ENCODE data around the gene RNPEP.

RNPEP gene

DNA sequence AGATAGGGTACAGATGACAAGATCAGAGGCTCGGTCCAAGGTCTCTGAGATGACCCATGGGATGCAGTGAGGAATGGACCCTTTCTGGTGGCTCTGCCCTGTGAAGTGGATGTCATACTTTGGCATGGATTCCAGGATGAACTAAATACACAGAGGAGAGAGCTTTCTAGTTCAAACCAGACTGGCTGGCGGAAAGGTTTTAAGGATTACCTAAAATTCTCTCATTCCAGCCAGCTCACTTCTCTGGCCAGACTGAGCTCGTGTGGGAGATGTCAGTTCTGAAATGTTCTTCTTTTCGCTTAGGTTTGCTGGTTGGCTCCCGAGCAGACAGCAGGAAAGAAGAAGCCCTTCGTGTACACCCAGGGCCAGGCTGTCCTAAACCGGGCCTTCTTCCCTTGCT, 6.2 kb downstream of the RNPEP start:
- Mint-ChIP-seq H3K27ac (no peak overlapping the region), H3K9me3 (no peaks in the 10 kb centered on the region), H3K4me1 (peaks cover 10% of the 10 kb centered on the region), H3K36me3 (peaks cover 12% of the 10 kb centered on the region), H3K27me3 (no peaks in the 10 kb centered on the region), H3K4me3 (no peak overlapping the region)

GRCh38 chr1:201989354-201990128, 7.1 kb downstream of the RNPEP start:
- H3K27me3 Mint-ChIP-seq: no peaks in the 10 kb centered on the region
- peaks cover under 1% of the 10 kb centered on the region for H3K4me1 Mint-ChIP-seq

GRCh38 chr1:201990427-201990826, 8.0 kb downstream of the RNPEP start:
- Mint-ChIP-seq H3K27ac (no peak overlapping the region), H3K9me3 (no peaks in the 10 kb centered on the region), H3K36me3 (peaks cover 12% of the 10 kb centered on the region), H3K4me1 (no peaks in the 10 kb centered on the region), H3K4me3 (no peak overlapping the region), H3K27me3 (no peaks in the 10 kb centered on the region)

More at GRCh38 chr1:201989354-201990128, 7.1 kb downstream of the RNPEP start:
- no peak overlapping the region for H3K27ac Mint-ChIP-seq
- no peak overlapping the region for H3K4me3 Mint-ChIP-seq
- peaks cover 12% of the 10 kb centered on the region for H3K36me3 Mint-ChIP-seq
- no peaks in the 10 kb centered on the region for H3K9me3 Mint-ChIP-seq

DNA sequence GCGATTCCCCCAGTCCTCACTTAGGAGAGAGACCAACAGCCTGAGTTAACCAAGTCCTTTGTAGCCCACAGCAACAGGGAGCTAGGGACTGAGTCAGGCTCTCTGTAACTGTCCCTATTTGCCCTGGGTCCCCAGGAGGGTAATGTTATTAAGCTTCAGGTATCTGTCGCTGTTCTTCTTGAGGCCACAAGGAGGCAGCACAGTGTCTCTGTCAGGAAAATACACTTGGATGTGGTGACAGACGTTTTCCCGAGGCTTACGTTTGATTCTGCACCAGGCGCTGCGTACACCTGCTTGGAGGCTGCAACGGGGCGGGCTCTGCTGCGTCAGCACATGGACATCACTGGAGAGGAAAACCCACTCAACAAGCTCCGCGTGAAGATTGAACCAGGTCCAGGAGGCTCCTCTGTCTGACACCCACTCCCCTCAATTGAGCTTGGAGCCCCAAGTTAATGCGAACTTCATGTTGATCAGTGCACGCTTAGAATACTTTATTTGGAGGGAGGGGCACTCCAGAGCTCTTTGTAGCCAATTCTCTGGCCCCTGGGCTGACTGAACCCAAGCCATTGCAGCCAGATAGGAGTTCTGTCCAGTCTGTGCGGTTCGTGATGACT, 17.3 kb downstream of the RNPEP start:
- Mint-ChIP-seq H3K4me1 (no peaks in the 10 kb centered on the region), H3K4me3 (no peak overlapping the region), H3K27me3 (no peaks in the 10 kb centered on the region), H3K9me3 (no peaks in the 10 kb centered on the region), H3K27ac (no peak overlapping the region), H3K36me3 (peaks cover 13% of the 10 kb centered on the region)

DNA sequence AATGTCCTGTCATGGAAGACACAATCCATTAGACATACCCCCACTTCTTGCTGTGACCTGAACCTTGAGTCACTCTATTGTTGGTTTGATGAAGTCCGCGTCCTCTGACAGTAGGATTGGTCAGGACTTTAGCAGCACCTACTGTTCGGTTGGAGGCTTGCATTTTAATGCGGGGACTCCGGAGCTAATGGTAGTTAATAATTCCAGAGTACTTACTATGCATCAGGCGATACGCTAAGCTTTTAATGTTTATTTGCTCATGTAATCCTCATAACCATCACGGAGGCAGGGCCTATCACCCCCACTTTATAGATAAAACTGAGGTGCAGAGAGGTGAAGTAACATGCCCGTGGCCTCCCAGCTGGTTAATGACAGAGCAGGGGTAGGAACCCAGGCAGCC, 20.1 kb downstream of the RNPEP start:
- Mint-ChIP-seq H3K9me3 (no peaks in the 10 kb centered on the region), H3K4me1 (no peaks in the 10 kb centered on the region), H3K36me3 (peaks cover 9% of the 10 kb centered on the region), H3K27me3 (no peaks in the 10 kb centered on the region), H3K4me3 (no peak overlapping the region), H3K27ac (no peak overlapping the region)

DNA sequence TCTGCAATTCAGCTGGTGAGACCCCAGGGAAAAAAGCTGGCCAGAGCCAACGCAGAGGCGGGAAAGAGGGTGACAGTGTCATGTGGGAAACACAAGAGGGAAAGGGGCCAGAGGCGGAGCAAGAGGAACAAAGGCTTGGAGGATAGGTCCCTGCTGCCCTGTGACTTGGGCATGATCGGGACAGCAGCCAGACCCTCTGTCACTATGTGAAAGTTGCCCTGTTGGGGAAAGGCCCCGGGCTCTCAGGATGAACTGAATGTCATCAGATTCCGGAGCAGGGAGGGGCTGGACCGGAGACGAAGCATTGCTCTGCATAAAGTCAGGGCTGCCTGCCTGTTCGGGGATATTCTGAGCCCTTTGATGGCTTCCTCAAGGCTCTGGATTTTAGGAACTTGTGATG, 22.3 kb downstream of the RNPEP start:
- Mint-ChIP-seq H3K9me3 (no peaks in the 10 kb centered on the region), H3K27ac (no peak overlapping the region), H3K4me3 (no peak overlapping the region), H3K36me3 (peaks cover 9% of the 10 kb centered on the region), H3K27me3 (no peaks in the 10 kb centered on the region), H3K4me1 (no peaks in the 10 kb centered on the region)

DNA sequence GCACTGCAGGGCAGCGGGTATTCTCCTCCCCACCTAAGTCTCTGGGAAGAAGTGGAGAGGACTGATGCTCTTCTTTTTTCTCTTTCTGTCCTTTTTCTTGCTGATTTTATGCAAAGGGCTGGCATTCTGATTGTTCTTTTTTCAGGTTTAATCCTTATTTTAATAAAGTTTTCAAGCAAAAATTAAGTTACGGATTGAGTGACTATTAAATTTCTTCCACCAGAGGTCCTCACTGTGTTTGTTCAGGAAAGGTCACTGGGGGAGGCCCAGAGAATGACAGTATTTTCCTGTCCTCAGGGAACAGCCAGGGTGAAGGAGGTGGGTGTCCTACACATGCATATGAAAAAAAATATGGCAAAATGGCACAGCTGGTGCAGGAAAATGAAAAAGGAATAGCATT, 23.5 kb downstream of the RNPEP start:
- peaks cover 9% of the 10 kb centered on the region for H3K36me3 Mint-ChIP-seq
- no peak overlapping the region for H3K27ac Mint-ChIP-seq
- H3K4me3 Mint-ChIP-seq: no peak overlapping the region
- no peaks in the 10 kb centered on the region for H3K27me3 Mint-ChIP-seq
- no peaks in the 10 kb centered on the region for H3K9me3 Mint-ChIP-seq
- H3K4me1 Mint-ChIP-seq: no peaks in the 10 kb centered on the region

- no peak overlapping the region for H3K4me3 Mint-ChIP-seq
- H3K27me3 Mint-ChIP-seq: no peaks in the 10 kb centered on the region
- H3K27ac Mint-ChIP-seq: no peak overlapping the region
- H3K9me3 Mint-ChIP-seq: no peaks in the 10 kb centered on the region
- no peaks in the 10 kb centered on the region for H3K4me1 Mint-ChIP-seq
- H3K36me3 Mint-ChIP-seq: peaks cover 7% of the 10 kb centered on the region
These were observed 24.9 kb downstream of the RNPEP start for GRCh38 chr1:202007304-202007703.

DNA sequence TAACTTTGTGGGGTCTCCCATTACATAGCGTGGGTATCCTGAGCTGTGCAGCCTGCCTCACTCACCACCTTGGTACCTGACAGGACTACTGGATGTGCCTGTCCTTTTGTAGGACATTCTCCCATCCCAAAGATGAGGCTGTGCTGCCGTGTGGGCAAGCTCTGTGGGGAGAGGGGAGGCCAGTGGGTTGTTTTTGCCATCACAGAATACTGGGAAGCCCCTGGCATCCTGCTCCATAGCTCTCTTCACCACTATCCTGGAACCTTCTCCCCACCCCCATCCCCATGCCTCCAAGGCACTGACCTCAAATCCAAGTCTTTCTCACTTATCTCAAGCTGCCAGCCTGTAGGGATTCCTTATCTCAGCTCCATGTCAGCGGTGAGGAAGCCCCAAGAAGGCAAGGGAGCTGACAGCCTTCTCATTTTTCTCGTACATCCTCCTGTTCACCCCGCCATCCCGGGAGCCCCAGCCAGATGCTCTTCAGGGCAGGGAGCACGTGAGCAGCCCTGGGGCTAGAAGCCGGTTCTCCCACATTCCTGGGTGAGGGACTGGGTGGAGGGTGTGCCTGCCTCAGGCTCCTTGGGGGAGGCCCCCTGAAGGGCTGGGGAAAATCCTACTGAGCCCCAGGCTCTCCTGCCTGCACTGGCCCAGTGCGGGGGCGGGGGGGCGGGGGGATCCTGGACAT, 25.5 kb downstream of the RNPEP start:
- Mint-ChIP-seq H3K4me3 (no peak overlapping the region), H3K27ac (no peak overlapping the region), H3K4me1 (no peaks in the 10 kb centered on the region), H3K36me3 (peaks cover 7% of the 10 kb centered on the region), H3K9me3 (no peaks in the 10 kb centered on the region), H3K27me3 (no peaks in the 10 kb centered on the region)

- Mint-ChIP-seq H3K4me1 (no peaks in the 10 kb centered on the region), H3K27me3 (no peaks in the 10 kb centered on the region), H3K4me3 (no peak overlapping the region)
These were observed 27.1 kb downstream of the RNPEP start for GRCh38 chr1:202009326-202010179.

DNA sequence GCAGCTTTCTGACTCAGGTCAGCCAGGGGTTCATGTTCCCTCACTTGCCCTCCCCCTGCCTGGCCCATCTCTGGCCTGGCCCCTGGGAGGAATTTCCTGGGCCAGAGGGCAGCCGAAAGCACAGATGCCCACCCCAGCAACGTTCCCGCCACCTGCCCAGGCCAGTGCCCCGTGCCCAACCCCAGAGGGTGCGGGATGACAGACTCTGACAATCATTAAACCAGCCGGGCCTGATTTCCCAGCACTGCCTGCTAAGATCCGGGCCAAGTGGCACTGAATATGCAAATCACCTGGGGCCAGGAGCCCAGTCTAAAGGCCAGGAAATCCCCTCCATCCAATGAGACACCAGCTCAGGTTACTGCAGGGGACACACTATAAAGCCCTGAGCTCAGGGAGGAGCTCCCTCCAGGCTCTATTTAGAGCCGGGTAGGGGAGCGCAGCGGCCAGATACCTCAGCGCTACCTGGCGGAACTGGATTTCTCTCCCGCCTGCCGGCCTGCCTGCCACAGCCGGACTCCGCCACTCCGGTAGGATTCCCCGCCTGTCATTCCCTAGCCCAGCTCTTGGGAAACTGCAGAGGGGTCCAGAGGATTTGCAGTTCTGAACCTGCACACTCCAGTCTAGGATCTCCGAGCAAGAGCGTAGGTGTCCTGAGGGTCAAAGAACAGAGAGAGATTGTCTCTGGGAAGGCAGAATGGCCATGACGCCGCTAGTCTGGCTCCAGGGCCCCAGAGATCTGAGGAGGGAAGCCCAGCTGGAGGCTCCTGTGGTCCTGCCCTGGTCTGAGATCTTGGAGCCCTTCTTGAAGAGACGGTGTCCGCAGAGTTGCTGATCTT, 27.9 kb downstream of the RNPEP start, which contains the start of gene ELF3:
Gene ELF3 (plus strand): TSS at position 408 of the 836 bp plus-strand sequence. CDS start 550 bp downstream, outside the sequence.
- Mint-ChIP-seq H3K4me1 (no peaks in the 10 kb centered on the region), H3K27ac (no peak within 1 kb of the TSS), H3K36me3 (no peaks in the 10 kb centered on the region), H3K4me3 (no peak within 1 kb of the TSS), H3K9me3 (no peaks in the 10 kb centered on the region), H3K27me3 (no peaks in the 10 kb centered on the region)

More at GRCh38 chr1:202009326-202010179, 27.1 kb downstream of the RNPEP start:
- Mint-ChIP-seq H3K27ac (no peak overlapping the region), H3K36me3 (peaks cover under 1% of the 10 kb centered on the region), H3K9me3 (no peaks in the 10 kb centered on the region)

DNA sequence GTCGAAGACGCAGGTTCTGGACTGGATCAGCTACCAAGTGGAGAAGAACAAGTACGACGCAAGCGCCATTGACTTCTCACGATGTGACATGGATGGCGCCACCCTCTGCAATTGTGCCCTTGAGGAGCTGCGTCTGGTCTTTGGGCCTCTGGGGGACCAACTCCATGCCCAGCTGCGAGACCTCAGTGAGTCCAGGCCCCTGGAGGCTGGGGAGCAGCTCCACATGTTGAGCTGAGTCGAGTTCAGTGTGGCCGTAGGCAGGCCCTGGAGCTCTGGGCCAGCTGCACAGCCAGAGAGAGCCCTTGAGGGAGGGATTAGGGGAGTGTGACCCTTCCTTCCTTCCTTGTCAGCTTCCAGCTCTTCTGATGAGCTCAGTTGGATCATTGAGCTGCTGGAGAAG, 29.5 kb downstream of the RNPEP start:
- Mint-ChIP-seq H3K27me3 (peaks cover under 1% of the 10 kb centered on the region), H3K27ac (no peak overlapping the region), H3K4me3 (no peak overlapping the region)

DNA sequence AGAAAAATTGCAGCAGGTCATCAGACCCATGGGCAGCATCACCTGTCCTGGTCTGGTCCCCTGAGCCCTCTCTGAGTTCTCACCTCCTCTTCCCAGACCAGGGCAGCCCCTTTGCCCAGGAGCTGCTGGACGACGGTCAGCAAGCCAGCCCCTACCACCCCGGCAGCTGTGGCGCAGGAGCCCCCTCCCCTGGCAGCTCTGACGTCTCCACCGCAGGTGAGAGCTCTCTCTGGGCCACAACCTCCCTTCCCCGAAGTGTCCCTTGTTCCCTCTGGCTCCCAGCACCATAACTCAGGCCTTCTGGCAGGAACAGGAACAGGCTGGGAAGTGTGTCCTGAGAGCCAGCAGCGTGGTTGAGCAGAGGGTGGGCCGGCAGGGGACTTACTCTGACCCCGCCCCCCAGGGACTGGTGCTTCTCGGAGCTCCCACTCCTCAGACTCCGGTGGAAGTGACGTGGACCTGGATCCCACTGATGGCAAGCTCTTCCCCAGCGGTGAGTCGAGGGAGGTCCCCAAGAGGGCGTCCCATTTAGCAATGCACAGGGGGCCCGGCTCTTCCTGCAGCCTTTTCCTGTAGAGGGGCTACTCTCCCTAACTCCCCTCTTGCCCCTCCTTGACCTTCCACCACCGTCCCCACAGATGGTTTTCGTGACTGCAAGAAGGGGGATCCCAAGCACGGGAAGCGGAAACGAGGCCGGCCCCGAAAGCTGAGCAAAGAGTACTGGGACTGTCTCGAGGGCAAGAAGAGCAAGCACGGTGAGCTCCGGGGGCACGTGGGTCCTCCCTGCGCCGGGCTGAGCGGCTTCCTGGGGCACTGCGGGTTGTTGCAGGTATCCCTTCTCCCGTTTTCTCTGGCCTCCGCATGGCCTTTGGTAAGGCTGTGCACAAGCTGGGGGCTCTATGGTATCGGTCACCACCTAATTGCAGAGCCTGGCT, 30.4 kb downstream of the RNPEP start:
- Mint-ChIP-seq H3K9me3 (no peaks in the 10 kb centered on the region), H3K27me3 (peaks cover 2% of the 10 kb centered on the region), H3K27ac (no peak overlapping the region), H3K4me1 (no peaks in the 10 kb centered on the region), H3K4me3 (no peak overlapping the region), H3K36me3 (no peaks in the 10 kb centered on the region)

More for the DNA sequence above, 29.5 kb downstream of the RNPEP start:
- Mint-ChIP-seq H3K9me3 (no peaks in the 10 kb centered on the region), H3K4me1 (no peaks in the 10 kb centered on the region), H3K36me3 (no peaks in the 10 kb centered on the region)

- no peak overlapping the region for H3K27ac Mint-ChIP-seq
- H3K9me3 Mint-ChIP-seq: no peaks in the 10 kb centered on the region
- H3K4me3 Mint-ChIP-seq: no peak overlapping the region
- H3K27me3 Mint-ChIP-seq: peaks cover 2% of the 10 kb centered on the region
- H3K36me3 Mint-ChIP-seq: no peaks in the 10 kb centered on the region
- no peaks in the 10 kb centered on the region for H3K4me1 Mint-ChIP-seq
These were observed 31.2 kb downstream of the RNPEP start for GRCh38 chr1:202013603-202014002.

Data from activated naive CD4-positive, alpha-beta T cell treated with anti-CD3 and anti-CD28 coated beads, Interleukin-2, amount 50 U/mL, for 24 hours (primary cell).